Esophagus squamous epithelium (tissue), 4 donors: ENCODE data around the gene SCGB2B2.

Experiments
- POLR2A ChIP-seq, 4 donors: fragments of 450-650 bp; IDR thresholded peaks; one replicate each; pipeline ENCODE4 v1.6.1; 2017; ENCODE audit warnings: antibody characterized with exemption in 4 of 4, mild to moderate bottlenecking in 4 of 4, moderate library complexity in 3 of 4
- TF ChIP-seq, protein P1 (sequence below), 6 experiments: fragments of 450-650 bp in 4 of 6; fragments of 200-600 bp in 2 of 6; sonication (generic) in 2 of 6; IDR thresholded peaks; one replicate each; pipeline ENCODE4 v1.5.1; 2016 to 2019; ENCODE audit warnings: antibody characterized with exemption in 6 of 6, mild to moderate bottlenecking in 4 of 6, moderate library complexity in 4 of 6

DNA sequence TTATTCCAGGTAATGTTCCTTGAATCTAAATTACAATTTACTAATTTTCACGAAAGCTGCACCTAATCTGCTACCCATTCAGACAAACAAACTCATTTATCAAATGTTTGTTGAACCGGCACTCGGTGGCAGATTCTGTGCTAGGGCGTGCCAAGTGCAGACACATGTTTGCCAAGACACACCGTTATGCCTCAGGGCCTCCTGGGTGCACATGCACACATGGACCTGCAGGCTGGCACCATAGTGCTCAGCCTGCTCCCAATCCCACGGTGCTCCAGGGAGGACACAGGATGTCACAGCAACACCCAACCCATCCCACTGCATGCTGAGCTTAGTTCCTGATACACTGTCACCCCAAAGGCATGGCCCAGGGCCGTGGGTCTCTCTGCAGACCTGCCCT is 7.7 kb downstream of the SCGB2B2 start:
- TF ChIP-seq, protein P1, sequence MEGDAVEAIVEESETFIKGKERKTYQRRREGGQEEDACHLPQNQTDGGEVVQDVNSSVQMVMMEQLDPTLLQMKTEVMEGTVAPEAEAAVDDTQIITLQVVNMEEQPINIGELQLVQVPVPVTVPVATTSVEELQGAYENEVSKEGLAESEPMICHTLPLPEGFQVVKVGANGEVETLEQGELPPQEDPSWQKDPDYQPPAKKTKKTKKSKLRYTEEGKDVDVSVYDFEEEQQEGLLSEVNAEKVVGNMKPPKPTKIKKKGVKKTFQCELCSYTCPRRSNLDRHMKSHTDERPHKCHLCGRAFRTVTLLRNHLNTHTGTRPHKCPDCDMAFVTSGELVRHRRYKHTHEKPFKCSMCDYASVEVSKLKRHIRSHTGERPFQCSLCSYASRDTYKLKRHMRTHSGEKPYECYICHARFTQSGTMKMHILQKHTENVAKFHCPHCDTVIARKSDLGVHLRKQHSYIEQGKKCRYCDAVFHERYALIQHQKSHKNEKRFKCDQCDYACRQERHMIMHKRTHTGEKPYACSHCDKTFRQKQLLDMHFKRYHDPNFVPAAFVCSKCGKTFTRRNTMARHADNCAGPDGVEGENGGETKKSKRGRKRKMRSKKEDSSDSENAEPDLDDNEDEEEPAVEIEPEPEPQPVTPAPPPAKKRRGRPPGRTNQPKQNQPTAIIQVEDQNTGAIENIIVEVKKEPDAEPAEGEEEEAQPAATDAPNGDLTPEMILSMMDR (IDR thresholded peaks at IDR 0.05) = no peak
- no peak for TF ChIP-seq POLR2A (IDR thresholded peaks at IDR 0.05)
